ENCODE results near the gene JAKMIP1. TPM values are rescaled to one million over a fixed set of nuclear protein-coding genes. Genes with fewer than 3 reads are reported as not detected.

Gene JAKMIP1
- total RNA-seq, 4 donors from 2014 or later: 0.26 to 0.48 TPM; not detected in 2

- H3K27me3 ChIP-seq: no peaks in the 10 kb centered on the region
These were observed 153.7 kb downstream of the JAKMIP1 start for GRCh38 chr4:6046526-6047129.

GRCh38 chr4:6044805-6045204 is 155.5 kb downstream of the JAKMIP1 start:
- no peak overlapping the region for H3K27ac ChIP-seq
- TF ChIP-seq POLR2A (IDR thresholded peaks at IDR 0.05): no peak
- TF ChIP-seq, protein P1, sequence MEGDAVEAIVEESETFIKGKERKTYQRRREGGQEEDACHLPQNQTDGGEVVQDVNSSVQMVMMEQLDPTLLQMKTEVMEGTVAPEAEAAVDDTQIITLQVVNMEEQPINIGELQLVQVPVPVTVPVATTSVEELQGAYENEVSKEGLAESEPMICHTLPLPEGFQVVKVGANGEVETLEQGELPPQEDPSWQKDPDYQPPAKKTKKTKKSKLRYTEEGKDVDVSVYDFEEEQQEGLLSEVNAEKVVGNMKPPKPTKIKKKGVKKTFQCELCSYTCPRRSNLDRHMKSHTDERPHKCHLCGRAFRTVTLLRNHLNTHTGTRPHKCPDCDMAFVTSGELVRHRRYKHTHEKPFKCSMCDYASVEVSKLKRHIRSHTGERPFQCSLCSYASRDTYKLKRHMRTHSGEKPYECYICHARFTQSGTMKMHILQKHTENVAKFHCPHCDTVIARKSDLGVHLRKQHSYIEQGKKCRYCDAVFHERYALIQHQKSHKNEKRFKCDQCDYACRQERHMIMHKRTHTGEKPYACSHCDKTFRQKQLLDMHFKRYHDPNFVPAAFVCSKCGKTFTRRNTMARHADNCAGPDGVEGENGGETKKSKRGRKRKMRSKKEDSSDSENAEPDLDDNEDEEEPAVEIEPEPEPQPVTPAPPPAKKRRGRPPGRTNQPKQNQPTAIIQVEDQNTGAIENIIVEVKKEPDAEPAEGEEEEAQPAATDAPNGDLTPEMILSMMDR (IDR thresholded peaks at IDR 0.05): no peak
- no peaks in the 10 kb centered on the region for H3K4me1 ChIP-seq
- H3K36me3 ChIP-seq: no peaks in the 10 kb centered on the region
- no peak overlapping the region for H3K4me3 ChIP-seq
- intact Hi-C loops (cut with DNase I; ENCODE audit: low total_unique reads): no loop called here
- H3K9me3 ChIP-seq: no peaks in the 10 kb centered on the region
- H3K27me3 ChIP-seq: no peaks in the 10 kb centered on the region
- no peak for DNase-seq

More at GRCh38 chr4:6046526-6047129, 153.7 kb downstream of the JAKMIP1 start:
- Histone ChIP-seq H3K27ac (no peak overlapping the region), H3K36me3 (no peaks in the 10 kb centered on the region), H3K4me1 (no peaks in the 10 kb centered on the region), H3K9me3 (no peaks in the 10 kb centered on the region), H3K4me3 (no peak overlapping the region)
- intact Hi-C loops (cut with DNase I; ENCODE audit: low total_unique reads): no loop called here
- TF ChIP-seq, protein P1 (IDR thresholded peaks at IDR 0.05): no peak
- no peak for DNase-seq

GRCh38 chr4:6044276-6044675 is 156.1 kb downstream of the JAKMIP1 start:
- H3K27me3 ChIP-seq: no peaks in the 10 kb centered on the region
- intact Hi-C loops (cut with DNase I; ENCODE audit: low total_unique reads): no loop called here

GRCh38 chr4:6043843-6044242 is 156.5 kb downstream of the JAKMIP1 start:
- H3K9me3 ChIP-seq: no peaks in the 10 kb centered on the region
- TF ChIP-seq, protein P1 (IDR thresholded peaks at IDR 0.05): no peak
- no peak for TF ChIP-seq POLR2A (IDR thresholded peaks at IDR 0.05)
- no peaks in the 10 kb centered on the region for H3K36me3 ChIP-seq
- intact Hi-C loops (cut with DNase I; ENCODE audit: low total_unique reads): no loop called here
- no peak overlapping the region for H3K4me3 ChIP-seq
- H3K4me1 ChIP-seq: no peaks in the 10 kb centered on the region
- H3K27me3 ChIP-seq: no peaks in the 10 kb centered on the region
- DNase-seq: no peak
- no peak overlapping the region for H3K27ac ChIP-seq

More at GRCh38 chr4:6044276-6044675, 156.1 kb downstream of the JAKMIP1 start:
- Histone ChIP-seq H3K4me3 (no peak overlapping the region), H3K4me1 (no peaks in the 10 kb centered on the region), H3K36me3 (no peaks in the 10 kb centered on the region), H3K27ac (no peak overlapping the region), H3K9me3 (no peaks in the 10 kb centered on the region)
- TF ChIP-seq, protein P1 (IDR thresholded peaks at IDR 0.05): no peak
- no peak for TF ChIP-seq POLR2A (IDR thresholded peaks at IDR 0.05)
- no peak for DNase-seq

DNA sequence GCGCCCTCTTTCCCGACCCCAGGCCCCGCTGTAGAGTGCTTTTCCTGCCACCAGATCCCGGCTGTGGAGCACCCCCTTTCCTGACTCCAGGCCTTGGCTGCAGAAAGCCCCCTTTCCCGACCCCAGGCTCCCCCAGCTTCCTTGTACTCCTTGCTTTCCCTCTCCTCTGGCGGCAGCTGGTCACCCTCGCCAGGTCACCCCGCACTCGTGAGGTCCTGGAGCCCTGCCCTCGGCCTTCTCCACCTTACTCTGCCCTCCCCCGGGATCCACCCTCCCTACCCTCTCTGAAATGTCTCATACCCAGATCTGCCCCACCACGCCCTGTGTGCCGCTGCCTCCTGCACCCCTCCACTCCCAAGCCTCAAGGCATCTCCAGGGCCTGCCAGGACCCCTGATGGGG is 157.2 kb downstream of the JAKMIP1 start:
- no peak overlapping the region for H3K27ac ChIP-seq
- no peak for DNase-seq
- H3K27me3 ChIP-seq: no peaks in the 10 kb centered on the region
- no peak overlapping the region for H3K4me3 ChIP-seq
- H3K9me3 ChIP-seq: no peaks in the 10 kb centered on the region
- no peaks in the 10 kb centered on the region for H3K36me3 ChIP-seq
- H3K4me1 ChIP-seq: no peaks in the 10 kb centered on the region
- TF ChIP-seq, protein P1 (IDR thresholded peaks at IDR 0.05): no peak
- TF ChIP-seq POLR2A (IDR thresholded peaks at IDR 0.05): no peak
- intact Hi-C loops (cut with DNase I; ENCODE audit: low total_unique reads): no loop called here
